Peyer's patch (tissue), 4 donors: ENCODE data around the gene C12orf76. TPM values are rescaled to one million over a fixed set of nuclear protein-coding genes. Genes with fewer than 3 reads are reported as not detected.

Experiments used
- DNase-seq, 3 donors: peaks; one replicate each; pipeline ENCODE4 v3.0.0-alpha.2; 2017 to 2019
- H3K27ac ChIP-seq, 4 donors: fragments of 200-600 bp; sonication (generic); one replicate each; pipeline ENCODE4 v1.5.1; 2016 to 2019
- H3K27me3 ChIP-seq, 2 donors: fragments of 200-600 bp; sonication (generic); one replicate each; pipeline ENCODE4 v1.5.1; 2019
- H3K36me3 ChIP-seq, 3 donors: fragments of 200-600 bp; sonication (generic); one replicate each; pipeline ENCODE4 v1.5.1; 2016 to 2019
- H3K4me1 ChIP-seq, 4 donors: fragments of 200-600 bp; sonication (generic); one replicate each; pipeline ENCODE4 v1.5.1; 2016 to 2019
- H3K4me3 ChIP-seq, 4 donors: fragments of 200-600 bp; sonication (generic); 1 replicate in 3 of 4; 2 replicates in 1 of 4; pipeline ENCODE4 v1.5.1; 2016 to 2019; ENCODE audit warnings: mild to moderate bottlenecking in 1 of 4
- H3K9me3 ChIP-seq, 4 donors: fragments of 200-600 bp; sonication (generic); one replicate each; pipeline ENCODE4 v1.5.1; 2016 to 2019; ENCODE audit warnings: mild to moderate bottlenecking in 1 of 4
- CTCF ChIP-seq, 6 experiments: fragments of 450-650 bp in 4 of 6; fragments of 200-600 bp in 2 of 6; sonication (generic) in 1 of 6; IDR thresholded peaks; one replicate each; pipeline ENCODE4 v1.5.1; 2017 to 2019; ENCODE audit warnings: antibody characterized with exemption in 6 of 6, mild to moderate bottlenecking in 3 of 6, moderate library complexity in 1 of 6
- POLR2A ChIP-seq, 2 donors: fragments of 450-650 bp; IDR thresholded peaks; one replicate each; pipeline ENCODE4 v1.5.1; 2017; ENCODE audit warnings: antibody characterized with exemption in 2 of 2, mild to moderate bottlenecking in 2 of 2, moderate library complexity in 2 of 2
- total RNA-seq, 4 donors: library from RNA; depleted of rRNA; stranded (reverse); fragments of >200 nt; gene quantifications; one replicate each; pipeline ENCODE4 v1.1.0, GENCODE V29; 2016

C12orf76 gene
- total RNA-seq, 4 donors from 2014 or later: 14.9 to 23.1 (median 17.5) TPM

DNA sequence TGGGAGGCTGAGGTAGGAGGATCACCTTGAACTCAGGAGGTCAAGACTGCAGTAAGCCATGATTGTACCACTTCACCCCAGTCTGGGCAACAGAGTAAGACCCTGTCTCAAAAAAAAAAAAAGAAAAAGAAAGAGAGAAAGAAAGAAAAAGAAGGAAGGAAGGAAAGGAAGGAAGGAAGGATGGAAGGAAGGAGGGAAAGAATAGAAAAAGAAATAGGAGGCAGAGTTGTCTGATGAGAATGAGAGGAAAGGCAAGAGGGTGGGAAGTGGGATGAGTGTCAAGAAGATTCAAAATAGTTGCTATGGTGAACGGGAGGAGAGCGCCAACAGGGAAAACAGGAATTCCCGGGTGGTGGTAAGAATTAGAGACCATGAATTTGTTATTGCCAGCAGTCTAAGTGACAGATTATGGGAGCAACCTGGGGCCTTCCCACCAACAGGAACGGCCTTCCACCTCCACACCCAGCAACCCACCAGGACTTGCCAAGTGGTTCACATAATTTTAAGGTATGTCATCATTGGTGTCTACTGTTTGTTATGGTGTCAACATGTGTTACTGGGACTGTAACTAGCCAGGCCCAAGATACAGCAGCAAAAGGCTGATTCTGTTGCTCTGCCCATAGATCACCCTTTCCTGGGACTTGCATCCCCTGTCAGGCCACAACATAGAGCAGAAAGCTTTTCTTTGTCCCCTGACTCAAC lies 36.1 kb upstream of the C12orf76 start:
- Histone ChIP-seq H3K27ac (no peak overlapping the region), H3K9me3 (no peaks in the 10 kb centered on the region), H3K36me3 (no peaks in the 10 kb centered on the region), H3K4me1 (peaks cover 0 to 6% (median 0%) of the 10 kb centered on the region in 4 donors), H3K4me3 (no peak overlapping the region), H3K27me3 (no peaks in the 10 kb centered on the region)
- no peak for DNase-seq
- TF ChIP-seq POLR2A (IDR thresholded peaks at IDR 0.05) (no peak), CTCF (IDR thresholded peaks at IDR 0.05) (no peak)

DNA sequence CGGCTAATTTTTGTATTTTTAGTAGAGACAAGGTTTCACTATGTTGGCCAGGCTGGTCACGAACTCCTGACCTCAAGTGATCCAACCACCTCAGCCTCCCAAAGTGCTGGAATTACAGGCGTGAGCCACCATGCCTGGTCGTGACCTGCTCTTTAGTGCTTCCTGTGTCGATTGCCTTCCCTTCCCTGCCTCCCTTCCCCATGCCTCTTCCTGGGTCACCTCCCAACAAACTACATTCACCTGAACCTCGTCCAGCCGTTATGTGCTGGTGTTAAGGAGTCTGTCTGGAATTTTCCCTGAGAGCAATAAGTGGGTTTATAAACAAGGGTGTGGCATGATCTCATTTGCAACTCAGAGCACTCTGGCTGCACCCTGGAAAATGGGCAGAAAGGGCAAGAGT lies 32.1 kb upstream of the C12orf76 start:
- H3K9me3 ChIP-seq: no peaks in the 10 kb centered on the region
- no peaks in the 10 kb centered on the region for H3K27me3 ChIP-seq
- no peak for DNase-seq
- H3K36me3 ChIP-seq: no peaks in the 10 kb centered on the region
- H3K4me3 ChIP-seq: no peak overlapping the region
- peak overlapping the region in 1 of 4 donors; percentile 66 for H3K27ac ChIP-seq
- TF ChIP-seq POLR2A (IDR thresholded peaks at IDR 0.05) (no peak), CTCF (IDR thresholded peaks at IDR 0.05) (no peak)
- H3K4me1 ChIP-seq: peaks cover 0 to 6% (median 2%) of the 10 kb centered on the region in 4 donors

GRCh38 chr12:110079477-110080400 lies 31.4 kb upstream of the C12orf76 start:
- Histone ChIP-seq H3K4me3 (peak overlapping the region; percentile 7 to 28 (median 23)), H3K9me3 (no peaks in the 10 kb centered on the region), H3K36me3 (no peaks in the 10 kb centered on the region), H3K4me1 (peaks cover 0 to 6% (median 2%) of the 10 kb centered on the region in 4 donors), H3K27ac (peak overlapping the region; percentile 63 to 74 (median 66)), H3K27me3 (no peaks in the 10 kb centered on the region)
- DNase-seq: peak; percentile 56 to 86 (median 85)
- TF ChIP-seq POLR2A (IDR thresholded peaks at IDR 0.05) (no peak), CTCF (IDR thresholded peaks at IDR 0.05) (no peak)

DNA sequence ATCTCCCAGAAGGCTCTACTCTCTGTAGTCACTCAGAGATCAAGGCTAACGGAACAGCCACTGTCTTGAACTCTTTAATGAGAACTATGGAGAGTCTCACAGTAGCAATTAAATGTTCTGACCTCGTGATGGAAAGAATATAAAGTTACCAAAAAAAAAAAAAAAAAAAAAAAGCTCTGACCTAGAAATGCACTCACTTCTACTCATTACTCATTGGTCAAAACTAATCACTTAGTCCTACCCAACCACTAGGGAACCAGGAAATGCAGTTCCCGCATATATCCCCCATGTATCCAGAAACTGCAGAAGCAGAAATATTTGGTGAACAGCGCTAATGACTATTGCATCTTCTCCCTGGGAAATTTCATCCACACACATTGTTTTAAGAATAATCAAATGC lies 29.5 kb upstream of the C12orf76 start:
- TF ChIP-seq CTCF (IDR thresholded peaks at IDR 0.05): no peak
- no peak for TF ChIP-seq POLR2A (IDR thresholded peaks at IDR 0.05)

DNA sequence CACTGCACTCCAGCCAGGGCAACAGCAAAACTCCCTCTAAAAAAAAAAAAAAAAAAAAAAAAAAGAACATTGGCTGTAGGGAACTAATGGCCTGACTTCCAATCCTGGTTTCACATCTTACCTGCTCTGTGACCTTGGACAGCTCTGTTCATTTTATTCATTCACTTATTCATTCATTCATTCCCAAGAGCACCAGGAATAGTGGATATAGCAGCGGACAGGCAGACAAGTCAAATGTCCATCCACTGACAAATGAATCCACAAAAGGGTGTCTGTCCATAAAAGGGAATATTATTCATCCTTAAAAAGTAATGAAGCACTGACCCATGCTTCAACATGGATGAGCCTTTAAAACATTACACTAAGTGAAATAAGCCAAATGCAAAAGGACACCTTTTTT lies 27.6 kb upstream of the C12orf76 start:
- Histone ChIP-seq H3K9me3 (no peaks in the 10 kb centered on the region), H3K4me1 (peaks cover 0 to 6% (median 2%) of the 10 kb centered on the region in 4 donors), H3K4me3 (no peak overlapping the region), H3K36me3 (no peaks in the 10 kb centered on the region), H3K27me3 (no peaks in the 10 kb centered on the region), H3K27ac (no peak overlapping the region)
- no peak for DNase-seq
- TF ChIP-seq POLR2A (IDR thresholded peaks at IDR 0.05): no peak
- TF ChIP-seq CTCF (IDR thresholded peaks at IDR 0.05): no peak

More for the DNA sequence above, 29.5 kb upstream of the C12orf76 start:
- no peaks in the 10 kb centered on the region for H3K27me3 ChIP-seq
- H3K36me3 ChIP-seq: no peaks in the 10 kb centered on the region
- H3K9me3 ChIP-seq: no peaks in the 10 kb centered on the region
- H3K4me3 ChIP-seq: no peak overlapping the region
- H3K27ac ChIP-seq: no peak overlapping the region
- peaks cover 0 to 6% (median 2%) of the 10 kb centered on the region in 4 donors for H3K4me1 ChIP-seq
- DNase-seq: no peak
